NCI-H1417 treated with DMSO at 0.1 percent for 48 hours (cell line): ENCODE results near the gene CDS1.
"Not testable (repeated sequence)": the region's sequence is repeated elsewhere in the genome, so short reads cannot be mapped to it uniquely, and the experiment has no call there.

Experiments
- DNase-seq: peaks from one replicate; lab custom pipeline; 2025; lab: John Stamatoyannopoulos, UW

The CDS1 gene

GRCh38 chr4:84673475-84674240 is 90.7 kb downstream of the CDS1 start:
- DNase-seq: no peak

GRCh38 chr4:84677093-84677492 is 94.2 kb downstream of the CDS1 start:
- DNase-seq: no peak

GRCh38 chr4:84677995-84678394 is 95.1 kb downstream of the CDS1 start:
- DNase-seq: no peak

- DNase-seq: no peak
Measured at GRCh38 chr4:84678976-84679744, 96.2 kb downstream of the CDS1 start.

GRCh38 chr4:84680956-84681355 is 98.0 kb downstream of the CDS1 start:
- DNase-seq: no peak

- no peak for DNase-seq
Measured at GRCh38 chr4:84681486-84682274, 98.8 kb downstream of the CDS1 start.

GRCh38 chr4:84682661-84683060 is 99.7 kb downstream of the CDS1 start:
- DNase-seq: not testable (repeated sequence)

- no peak for DNase-seq
Measured at GRCh38 chr4:84683064-84683850, 100.3 kb downstream of the CDS1 start.

- no peak for DNase-seq
Measured at GRCh38 chr4:84684361-84684760, 101.4 kb downstream of the CDS1 start.

- no peak for DNase-seq
Measured at GRCh38 chr4:84685105-84685504, 102.2 kb downstream of the CDS1 start.

- no peak for DNase-seq
Measured at GRCh38 chr4:84688605-84689004, 105.7 kb downstream of the CDS1 start.

GRCh38 chr4:84689197-84689596 is 106.3 kb downstream of the CDS1 start:
- DNase-seq: no peak

- DNase-seq: no peak
Measured at GRCh38 chr4:84690481-84690880, 107.6 kb downstream of the CDS1 start.

- no peak for DNase-seq
Measured at GRCh38 chr4:84691170-84691691, 108.3 kb downstream of the CDS1 start.

GRCh38 chr4:84691800-84692199 is 108.9 kb downstream of the CDS1 start:
- DNase-seq: no peak

- DNase-seq: no peak
Measured at GRCh38 chr4:84697159-84697558, 114.2 kb downstream of the CDS1 start.

- DNase-seq: no peak
Measured at GRCh38 chr4:84697615-84698201, 114.8 kb downstream of the CDS1 start.

GRCh38 chr4:84699001-84699671 is 116.2 kb downstream of the CDS1 start:
- no peak for DNase-seq
